ENCODE measurements around the gene ATP10B.

DNA sequence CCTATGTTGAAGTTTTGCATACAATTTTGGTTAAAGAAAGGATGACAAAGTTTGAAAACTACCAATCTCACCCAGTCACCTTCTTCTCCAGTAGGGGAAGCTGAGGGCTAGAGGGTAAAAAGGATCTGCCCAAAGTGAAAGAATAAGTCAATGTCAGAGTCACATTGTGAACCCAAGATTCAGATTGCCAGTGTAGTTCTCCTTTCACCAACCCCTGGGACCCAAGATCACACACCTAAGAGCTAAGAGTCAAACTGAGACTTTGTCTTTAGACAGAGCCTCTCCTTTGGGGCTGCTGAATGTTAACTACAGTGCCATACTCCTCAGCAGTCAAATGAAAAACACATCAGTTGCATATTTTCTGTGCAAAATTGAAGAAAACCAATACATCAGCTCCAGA, 210.6 kb downstream of the ATP10B start:
- TF ChIP-seq POLR2A (IDR thresholded peaks at IDR 0.05) = no peak
- TF ChIP-seq, protein P1, sequence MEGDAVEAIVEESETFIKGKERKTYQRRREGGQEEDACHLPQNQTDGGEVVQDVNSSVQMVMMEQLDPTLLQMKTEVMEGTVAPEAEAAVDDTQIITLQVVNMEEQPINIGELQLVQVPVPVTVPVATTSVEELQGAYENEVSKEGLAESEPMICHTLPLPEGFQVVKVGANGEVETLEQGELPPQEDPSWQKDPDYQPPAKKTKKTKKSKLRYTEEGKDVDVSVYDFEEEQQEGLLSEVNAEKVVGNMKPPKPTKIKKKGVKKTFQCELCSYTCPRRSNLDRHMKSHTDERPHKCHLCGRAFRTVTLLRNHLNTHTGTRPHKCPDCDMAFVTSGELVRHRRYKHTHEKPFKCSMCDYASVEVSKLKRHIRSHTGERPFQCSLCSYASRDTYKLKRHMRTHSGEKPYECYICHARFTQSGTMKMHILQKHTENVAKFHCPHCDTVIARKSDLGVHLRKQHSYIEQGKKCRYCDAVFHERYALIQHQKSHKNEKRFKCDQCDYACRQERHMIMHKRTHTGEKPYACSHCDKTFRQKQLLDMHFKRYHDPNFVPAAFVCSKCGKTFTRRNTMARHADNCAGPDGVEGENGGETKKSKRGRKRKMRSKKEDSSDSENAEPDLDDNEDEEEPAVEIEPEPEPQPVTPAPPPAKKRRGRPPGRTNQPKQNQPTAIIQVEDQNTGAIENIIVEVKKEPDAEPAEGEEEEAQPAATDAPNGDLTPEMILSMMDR (IDR thresholded peaks at IDR 0.05) = no peak
